ENCODE data around the gene RO60. TPM values are rescaled to one million over a fixed set of nuclear protein-coding genes. Genes with fewer than 3 reads are reported as not detected.

RO60 gene
- total RNA-seq, 1 experiment from 2014 or later = 69.5 TPM

- no peak overlapping the region for H3K9ac ChIP-seq (ENCODE audit: low read length)
- H3K9me2 ChIP-seq (ENCODE audit: insufficient read depth) = no peaks in the 10 kb centered on the region
- H3K4me1 ChIP-seq (ENCODE audit: control insufficient read depth in 1 of 2, insufficient read depth in 2 of 2, low read length in 2 of 2) = peaks cover 0 to 9% of the 10 kb centered on the region in 2 experiments; a peak in 1 of 4 replicates
- H3K27me3 ChIP-seq (ENCODE audit: insufficient read depth, low read length) = no peaks in the 10 kb centered on the region
- peaks cover 98% of the 10 kb centered on the region for H3K79me2 ChIP-seq (ENCODE audit: insufficient read depth, low read length)
- BruUV-seq (replicated peaks) = no TSS peak
- no peaks in the 10 kb centered on the region; the same call in 1 of the 2 replicates for H4K20me1 ChIP-seq (ENCODE audit: insufficient read depth)
- TF ChIP-seq CBX3 (IDR thresholded peaks at IDR 0.05; ENCODE audit: low read depth) (no peak), EZH2 (IDR thresholded peaks at IDR 0.05) (no peak), TCF7L2 (IDR thresholded peaks at IDR 0.05; ENCODE audit: borderline replicate concordance, extremely low read depth, insufficient read depth, insufficient read length) (no peak), POLR2A (IDR thresholded peaks at IDR 0.05; ENCODE audit: borderline replicate concordance, extremely low read depth, insufficient read depth, insufficient read length) (no peak), ATF3 (IDR thresholded peaks at IDR 0.05) (no peak), JUND (IDR thresholded peaks at IDR 0.05) (no peak), ZBTB33 (IDR thresholded peaks at IDR 0.05; ENCODE audit: extremely low read depth, insufficient replicate concordance, low read length) (no peak), CEBPB (IDR thresholded peaks at IDR 0.05; ENCODE audit: low read depth) (no peak), ELF1 (IDR thresholded peaks at IDR 0.05; ENCODE audit: borderline replicate concordance, low read depth) (no peak), SRF (IDR thresholded peaks at IDR 0.05; ENCODE audit: low read depth) (no peak), ZFX (IDR thresholded peaks at IDR 0.05) (no peak), FOSL1 (IDR thresholded peaks at IDR 0.05; ENCODE audit: low read depth) (no peak), RAD21 (IDR thresholded peaks at IDR 0.05; ENCODE audit: low read depth) (no peak), YY1 (IDR thresholded peaks at IDR 0.05; ENCODE audit: extremely low read depth, insufficient replicate concordance, low read depth, low read length) (no peak)
- TF ChIP-seq, protein P1, sequence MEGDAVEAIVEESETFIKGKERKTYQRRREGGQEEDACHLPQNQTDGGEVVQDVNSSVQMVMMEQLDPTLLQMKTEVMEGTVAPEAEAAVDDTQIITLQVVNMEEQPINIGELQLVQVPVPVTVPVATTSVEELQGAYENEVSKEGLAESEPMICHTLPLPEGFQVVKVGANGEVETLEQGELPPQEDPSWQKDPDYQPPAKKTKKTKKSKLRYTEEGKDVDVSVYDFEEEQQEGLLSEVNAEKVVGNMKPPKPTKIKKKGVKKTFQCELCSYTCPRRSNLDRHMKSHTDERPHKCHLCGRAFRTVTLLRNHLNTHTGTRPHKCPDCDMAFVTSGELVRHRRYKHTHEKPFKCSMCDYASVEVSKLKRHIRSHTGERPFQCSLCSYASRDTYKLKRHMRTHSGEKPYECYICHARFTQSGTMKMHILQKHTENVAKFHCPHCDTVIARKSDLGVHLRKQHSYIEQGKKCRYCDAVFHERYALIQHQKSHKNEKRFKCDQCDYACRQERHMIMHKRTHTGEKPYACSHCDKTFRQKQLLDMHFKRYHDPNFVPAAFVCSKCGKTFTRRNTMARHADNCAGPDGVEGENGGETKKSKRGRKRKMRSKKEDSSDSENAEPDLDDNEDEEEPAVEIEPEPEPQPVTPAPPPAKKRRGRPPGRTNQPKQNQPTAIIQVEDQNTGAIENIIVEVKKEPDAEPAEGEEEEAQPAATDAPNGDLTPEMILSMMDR (IDR thresholded peaks at IDR 0.05 in 2 of 3, conservative IDR thresholded peaks at IDR 0.05 in 1 of 3; ENCODE audit: borderline replicate concordance in 1 of 3, insufficient read depth in 1 of 3, low read depth in 2 of 3, low read length in 2 of 3) = no peak
- TF ChIP-seq, protein P2, sequence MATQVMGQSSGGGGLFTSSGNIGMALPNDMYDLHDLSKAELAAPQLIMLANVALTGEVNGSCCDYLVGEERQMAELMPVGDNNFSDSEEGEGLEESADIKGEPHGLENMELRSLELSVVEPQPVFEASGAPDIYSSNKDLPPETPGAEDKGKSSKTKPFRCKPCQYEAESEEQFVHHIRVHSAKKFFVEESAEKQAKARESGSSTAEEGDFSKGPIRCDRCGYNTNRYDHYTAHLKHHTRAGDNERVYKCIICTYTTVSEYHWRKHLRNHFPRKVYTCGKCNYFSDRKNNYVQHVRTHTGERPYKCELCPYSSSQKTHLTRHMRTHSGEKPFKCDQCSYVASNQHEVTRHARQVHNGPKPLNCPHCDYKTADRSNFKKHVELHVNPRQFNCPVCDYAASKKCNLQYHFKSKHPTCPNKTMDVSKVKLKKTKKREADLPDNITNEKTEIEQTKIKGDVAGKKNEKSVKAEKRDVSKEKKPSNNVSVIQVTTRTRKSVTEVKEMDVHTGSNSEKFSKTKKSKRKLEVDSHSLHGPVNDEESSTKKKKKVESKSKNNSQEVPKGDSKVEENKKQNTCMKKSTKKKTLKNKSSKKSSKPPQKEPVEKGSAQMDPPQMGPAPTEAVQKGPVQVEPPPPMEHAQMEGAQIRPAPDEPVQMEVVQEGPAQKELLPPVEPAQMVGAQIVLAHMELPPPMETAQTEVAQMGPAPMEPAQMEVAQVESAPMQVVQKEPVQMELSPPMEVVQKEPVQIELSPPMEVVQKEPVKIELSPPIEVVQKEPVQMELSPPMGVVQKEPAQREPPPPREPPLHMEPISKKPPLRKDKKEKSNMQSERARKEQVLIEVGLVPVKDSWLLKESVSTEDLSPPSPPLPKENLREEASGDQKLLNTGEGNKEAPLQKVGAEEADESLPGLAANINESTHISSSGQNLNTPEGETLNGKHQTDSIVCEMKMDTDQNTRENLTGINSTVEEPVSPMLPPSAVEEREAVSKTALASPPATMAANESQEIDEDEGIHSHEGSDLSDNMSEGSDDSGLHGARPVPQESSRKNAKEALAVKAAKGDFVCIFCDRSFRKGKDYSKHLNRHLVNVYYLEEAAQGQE (IDR thresholded peaks at IDR 0.05; ENCODE audit: low read depth) = no peak
- H3K9me3 ChIP-seq (ENCODE audit: control insufficient read depth in 1 of 2, insufficient read depth in 1 of 2, low read depth in 1 of 2, low read length in 2 of 2) = no peaks in the 10 kb centered on the region
- H3K4me2 ChIP-seq (ENCODE audit: low read length) = no peak overlapping the region
- H3K4me3 ChIP-seq (replicated peaks in 1 of 2; ENCODE audit: low read depth in 1 of 2, low read length in 2 of 2) = no peak overlapping the region
- H3K27ac ChIP-seq (ENCODE audit: low read depth, low read length) = no peak overlapping the region
- ATAC-seq (no peak), DNase-seq (ENCODE audit: low read depth, low spot score) (no peak)
- ChIA-PET POLR2A (no interaction called here), RAD21 (ENCODE audit: low non-redundant PET in 1 of 2, low total read pairs in 2 of 2, uncharacterized antibody in 2 of 2, unreplicated experiment in 2 of 2) (no interaction called here), CTCF (no interaction called here)
- H3K36me3 ChIP-seq (ENCODE audit: control insufficient read depth in 1 of 2, insufficient read depth in 2 of 2, low read length in 2 of 2) = peaks cover 2 to 4% of the 10 kb centered on the region in 2 experiments; a peak in 2 of 4 replicates
- intact Hi-C loops (cut with micrococcal nuclease) = no loop called here
- no peak overlapping the region for H2AFZ ChIP-seq (ENCODE audit: low read depth, low read length, poor library complexity, severe bottlenecking)
Observed at GRCh38 chr1:193066606-193067005, 7.2 kb downstream of the RO60 start.

Measured in HCT116 (cell line).